ENCODE measurements around the gene IGSF3. TPM values are rescaled to one million over a fixed set of nuclear protein-coding genes. Genes with fewer than 3 reads are reported as not detected.
A peak's percentile ranks its signal among the peaks of the same experiment; 100 is the strongest.

IGSF3 gene
- total RNA-seq, 1 experiment from 2014 or later: 4.0 TPM

- no peaks in the 10 kb centered on the region for H3K36me3 ChIP-seq (ENCODE audit: insufficient read depth, low read length, poor library complexity, severe bottlenecking)
- TF ChIP-seq EZH2 (IDR thresholded peaks at IDR 0.05; ENCODE audit: borderline replicate concordance, low read depth, low read length, poor library complexity, severe bottlenecking) (no peak), CTCF (conservative IDR thresholded peaks at IDR 0.05; ENCODE audit: low read depth, low read length) (no peak)
- no peak overlapping the region for H3K4me3 ChIP-seq (ENCODE audit: low read depth, low read length, poor library complexity, severe bottlenecking)
- no peak overlapping the region for H3K27ac ChIP-seq (ENCODE audit: low read depth, low read length, poor library complexity, severe bottlenecking)
- H3K27me3 ChIP-seq (replicated peaks; ENCODE audit: insufficient read depth, low read depth, low read length, poor library complexity): no peaks in the 10 kb centered on the region
- ChIA-PET CTCF (no interaction called here), POLR2A (ENCODE audit: low non-redundant PET) (no interaction called here)
- intact Hi-C loops (cut with micrococcal nuclease; ENCODE audit: unreplicated experiment): no loop called here
- H3K9me3 ChIP-seq (ENCODE audit: low read depth, low read length, poor library complexity, severe bottlenecking): no peaks in the 10 kb centered on the region
- no peaks in the 10 kb centered on the region for H3K4me1 ChIP-seq (ENCODE audit: insufficient read depth, low read length, poor library complexity, severe bottlenecking)
- no TSS peak for BruUV-seq (replicated peaks)
- no peak for DNase-seq (ENCODE audit: low spot score)
Observed at GRCh38 chr1:116587501-116588227, 79.9 kb downstream of the IGSF3 start.

GRCh38 chr1:116586741-116587143 is 80.8 kb downstream of the IGSF3 start:
- TF ChIP-seq EZH2 (IDR thresholded peaks at IDR 0.05; ENCODE audit: borderline replicate concordance, low read depth, low read length, poor library complexity, severe bottlenecking) (no peak), CTCF (conservative IDR thresholded peaks at IDR 0.05; ENCODE audit: low read depth, low read length) (no peak)
- BruUV-seq (replicated peaks): no TSS peak
- CTCF ChIA-PET: no interaction called here
- Histone ChIP-seq H3K4me1 (ENCODE audit: insufficient read depth, low read length, poor library complexity, severe bottlenecking) (no peaks in the 10 kb centered on the region), H3K4me3 (ENCODE audit: low read depth, low read length, poor library complexity, severe bottlenecking) (no peak overlapping the region), H3K27ac (ENCODE audit: low read depth, low read length, poor library complexity, severe bottlenecking) (no peak overlapping the region), H3K27me3 (replicated peaks; ENCODE audit: insufficient read depth, low read depth, low read length, poor library complexity) (no peaks in the 10 kb centered on the region), H3K36me3 (ENCODE audit: insufficient read depth, low read length, poor library complexity, severe bottlenecking) (no peaks in the 10 kb centered on the region), H3K9me3 (ENCODE audit: low read depth, low read length, poor library complexity, severe bottlenecking) (no peaks in the 10 kb centered on the region)
- DNase-seq (ENCODE audit: low spot score): peak; percentile 28
- POLR2A ChIA-PET (ENCODE audit: low non-redundant PET): interaction anchor here (0.6 kb wide), 1 partner anchor 49 kb away, joined by 3 read pairs; no protein-coding TSS in a partner anchor
- intact Hi-C loops (cut with micrococcal nuclease; ENCODE audit: unreplicated experiment): no loop called here

- Histone ChIP-seq H3K36me3 (ENCODE audit: insufficient read depth, low read length, poor library complexity, severe bottlenecking) (no peaks in the 10 kb centered on the region), H3K4me1 (ENCODE audit: insufficient read depth, low read length, poor library complexity, severe bottlenecking) (no peaks in the 10 kb centered on the region), H3K27me3 (replicated peaks; ENCODE audit: insufficient read depth, low read depth, low read length, poor library complexity) (no peaks in the 10 kb centered on the region), H3K9me3 (ENCODE audit: low read depth, low read length, poor library complexity, severe bottlenecking) (no peaks in the 10 kb centered on the region), H3K27ac (ENCODE audit: low read depth, low read length, poor library complexity, severe bottlenecking) (no peak overlapping the region), H3K4me3 (ENCODE audit: low read depth, low read length, poor library complexity, severe bottlenecking) (no peak overlapping the region)
- ChIA-PET POLR2A (ENCODE audit: low non-redundant PET) (interaction anchor here (0.6 kb wide), 1 partner anchor 50 kb away, joined by 3 read pairs; no protein-coding TSS in a partner anchor), CTCF (interaction anchor here (0.8 kb wide), 1 partner anchor 12 kb away, joined by 5 read pairs; no protein-coding TSS in a partner anchor)
- TF ChIP-seq EZH2 (IDR thresholded peaks at IDR 0.05; ENCODE audit: borderline replicate concordance, low read depth, low read length, poor library complexity, severe bottlenecking): no peak
- TF ChIP-seq CTCF (conservative IDR thresholded peaks at IDR 0.05; ENCODE audit: low read depth, low read length): no peak
- intact Hi-C loops (cut with micrococcal nuclease; ENCODE audit: unreplicated experiment): no loop called here
- no TSS peak for BruUV-seq (replicated peaks)
- no peak for DNase-seq (ENCODE audit: low spot score)
Observed at GRCh38 chr1:116585886-116586285, 81.6 kb downstream of the IGSF3 start.

Data from A673 (cell line).